H9 (cell line): Measurements from ENCODE around the gene NBEA. TPM values are rescaled to one million over a fixed set of nuclear protein-coding genes. Genes with fewer than 3 reads are reported as not detected.

Experiments used
- DNase-seq: peaks from one replicate; pipeline ENCODE4 v3.0.0-alpha.2; 2017
- H2AFZ ChIP-seq: one replicate; pipeline ENCODE4 v1.6.1; 2013; ENCODE audit warnings: mild to moderate bottlenecking, low read length, control low read depth, moderate library complexity
- H2AK5ac ChIP-seq: 2 replicates; pipeline ENCODE4 v1.6.1; 2013; ENCODE audit warnings: low read length, control low read depth, mixed read lengths; ENCODE audit not compliant: insufficient read length
- H2BK120ac ChIP-seq: one replicate; pipeline ENCODE4 v1.6.1; 2013; ENCODE audit warnings: low read depth, mild to moderate bottlenecking, low read length, control low read depth, inconsistent platforms; ENCODE audit not compliant: poor library complexity, severe bottlenecking
- H2BK12ac ChIP-seq: 2 replicates; pipeline ENCODE4 v1.6.1; 2013; ENCODE audit warnings: low read length, control low read depth, mixed read lengths, low read depth; ENCODE audit not compliant: insufficient read length
- H2BK15ac ChIP-seq: 2 replicates; pipeline ENCODE4 v1.6.1; 2013; ENCODE audit warnings: low read depth, low read length, control low read depth
- H2BK20ac ChIP-seq: one replicate; pipeline ENCODE4 v1.6.1; 2013; ENCODE audit warnings: low read depth, mild to moderate bottlenecking, low read length, control low read depth, inconsistent platforms; ENCODE audit not compliant: poor library complexity, severe bottlenecking
- H2BK5ac ChIP-seq: 2 replicates; pipeline ENCODE4 v1.6.1; 2013; ENCODE audit warnings: low read length, control low read depth, mixed read lengths; ENCODE audit not compliant: insufficient read length
- H3K14ac ChIP-seq: 2 replicates; pipeline ENCODE4 v1.6.1; 2013; ENCODE audit warnings: low read length, control low read depth; ENCODE audit not compliant: insufficient read depth
- H3K18ac ChIP-seq: 2 replicates; pipeline ENCODE4 v1.6.1; 2013; ENCODE audit warnings: low read depth, mild to moderate bottlenecking, mixed read lengths, low read length, control low read depth; ENCODE audit not compliant: insufficient read length
- H3K23ac ChIP-seq: 2 replicates; pipeline ENCODE4 v1.6.1; 2013; ENCODE audit warnings: low read length, control low read depth, mixed read lengths, low read depth; ENCODE audit not compliant: insufficient read length
- H3K23me2 ChIP-seq: 2 replicates; pipeline ENCODE4 v1.6.1; 2013; ENCODE audit warnings: low read depth, mild to moderate bottlenecking, mixed read lengths, low read length, control low read depth; ENCODE audit not compliant: insufficient read length, poor library complexity, severe bottlenecking
- H3K27ac ChIP-seq: 2 replicates; pipeline ENCODE4 v1.5.1; 2013; ENCODE audit warnings: low read length, control low read depth, mixed read lengths, low read depth; ENCODE audit not compliant: insufficient read length
- H3K27me3 ChIP-seq: 2 replicates; pipeline ENCODE4 v1.6.1; 2013; ENCODE audit warnings: low read length, control low read depth, inconsistent platforms; ENCODE audit not compliant: insufficient read depth
- H3K4ac ChIP-seq: 2 replicates; pipeline ENCODE4 v1.6.1; 2013; ENCODE audit warnings: low read depth, mild to moderate bottlenecking, control low read depth, inconsistent platforms, low read length, moderate library complexity
- H3K4me1 ChIP-seq: 2 replicates; pipeline ENCODE4 v1.6.1; 2013; ENCODE audit warnings: low read length, control low read depth, inconsistent platforms; ENCODE audit not compliant: insufficient read depth
- H3K4me2 ChIP-seq: 2 replicates; pipeline ENCODE4 v1.6.1; 2013; ENCODE audit warnings: low read length, control low read depth, mixed read lengths; ENCODE audit not compliant: insufficient read length, insufficient read depth
- H3K56ac ChIP-seq: 2 replicates; pipeline ENCODE4 v1.6.1; 2013; ENCODE audit warnings: low read depth, mild to moderate bottlenecking, mixed read lengths, low read length, control low read depth; ENCODE audit not compliant: insufficient read length
- H3K79me1 ChIP-seq: 2 replicates; pipeline ENCODE4 v1.6.1; 2013; ENCODE audit warnings: low read depth, mild to moderate bottlenecking, moderate library complexity, low read length, control low read depth, inconsistent platforms; ENCODE audit not compliant: insufficient read depth, poor library complexity, severe bottlenecking
- H3K79me2 ChIP-seq: 2 replicates; pipeline ENCODE4 v1.6.1; 2013; ENCODE audit warnings: low read length, control low read depth, inconsistent platforms; ENCODE audit not compliant: insufficient read depth
- H3K9ac ChIP-seq: 2 replicates; pipeline ENCODE4 v1.6.1; 2013; ENCODE audit warnings: low read length, control low read depth, mixed read lengths; ENCODE audit not compliant: insufficient read length; ENCODE audit errors: extremely low read depth
- H3K9me3 ChIP-seq: one replicate; pipeline ENCODE4 v1.6.1; 2013; ENCODE audit warnings: low read depth, low read length, inconsistent platforms; ENCODE audit not compliant: control insufficient read depth
- H3T11ph ChIP-seq: one replicate; pipeline ENCODE4 v1.6.1; 2013; ENCODE audit warnings: mild to moderate bottlenecking, low read length, control low read depth, inconsistent platforms
- H4K20me1 ChIP-seq: one replicate; pipeline ENCODE4 v1.6.1; 2013; ENCODE audit not compliant: control insufficient read depth, insufficient read length, insufficient read depth
- H4K5ac ChIP-seq: 2 replicates; pipeline ENCODE4 v1.6.1; 2013; ENCODE audit warnings: low read depth, mild to moderate bottlenecking, mixed read lengths, low read length, control low read depth; ENCODE audit not compliant: insufficient read length
- H4K8ac ChIP-seq: replicated peaks from 2 replicates; pipeline ENCODE4 v1.6.1; 2013; ENCODE audit warnings: low read length, control low read depth, mixed read lengths, low read depth; ENCODE audit not compliant: insufficient read length
- H4K91ac ChIP-seq: 2 replicates; pipeline ENCODE4 v1.6.1; 2013; ENCODE audit warnings: low read depth, mild to moderate bottlenecking, moderate library complexity, mixed read lengths, low read length, control low read depth; ENCODE audit not compliant: insufficient read length
- H3K27ac Mint-ChIP-seq, 3 experiments: 2 replicates in 2 of 3; 3 replicates in 1 of 3; pipeline ENCODE4 v1.8.0; 2020 to 2021; ENCODE audit warnings: mixed read lengths in 3 of 3, mild to moderate bottlenecking in 1 of 3, moderate library complexity in 1 of 3
- H3K27me3 Mint-ChIP-seq: 2 replicates; pipeline ENCODE4 v1.8.0; 2021; ENCODE audit warnings: low read depth, mild to moderate bottlenecking, moderate library complexity, mixed read lengths
- H3K36me3 Mint-ChIP-seq, 3 experiments: 2 replicates in 2 of 3; 3 replicates in 1 of 3; pipeline ENCODE4 v1.8.0; 2020 to 2021; ENCODE audit warnings: low read depth in 3 of 3, mixed read lengths in 3 of 3; ENCODE audit not compliant: insufficient read depth in 1 of 3
- H3K4me1 Mint-ChIP-seq, 2 experiments: 2 replicates each; pipeline ENCODE4 v1.8.0; 2020; ENCODE audit warnings: mixed read lengths in 2 of 2
- H3K4me3 Mint-ChIP-seq, 2 experiments: 2 replicates in 1 of 2; 3 replicates in 1 of 2; pipeline ENCODE4 v1.8.0; 2020 to 2021; ENCODE audit warnings: mild to moderate bottlenecking in 2 of 2, mixed read lengths in 2 of 2, moderate library complexity in 1 of 2
- H3K9me3 Mint-ChIP-seq, 2 experiments: 2 replicates in 1 of 2; 3 replicates in 1 of 2; pipeline ENCODE4 v1.8.0; 2020; ENCODE audit warnings: mild to moderate bottlenecking in 2 of 2, mixed read lengths in 2 of 2, moderate library complexity in 1 of 2
- WGBS: extraction: QIAGEN DNeasy Blood & Tissue Kit; methylation state at CpG from one replicate; pipeline ENCODE4 v1.1.7; 2013; ENCODE audit warnings: missing lambda C conversion rate, low lambda C conversion rate, mixed read lengths; ENCODE audit not compliant: insufficient read length; ENCODE audit errors: extremely low coverage; 5-methylcytosine and 5-hydroxymethylcytosine counted together
- total RNA-seq: library from RNA; stranded (reverse); gene quantifications from 2 replicates; pipeline ENCODE4 v1.2.1, GENCODE V29; 2021
- TF ChIP-seq, protein P1 (sequence below): fragments of 200-600 bp; sonication (generic); conservative IDR thresholded peaks from 3 replicates; pipeline ENCODE4 v1.8.0; 2021; ENCODE audit warnings: antibody characterized with exemption, mild to moderate bottlenecking

The NBEA gene
- total RNA-seq, 1 experiment from 2014 or later: 17.3 TPM

DNA sequence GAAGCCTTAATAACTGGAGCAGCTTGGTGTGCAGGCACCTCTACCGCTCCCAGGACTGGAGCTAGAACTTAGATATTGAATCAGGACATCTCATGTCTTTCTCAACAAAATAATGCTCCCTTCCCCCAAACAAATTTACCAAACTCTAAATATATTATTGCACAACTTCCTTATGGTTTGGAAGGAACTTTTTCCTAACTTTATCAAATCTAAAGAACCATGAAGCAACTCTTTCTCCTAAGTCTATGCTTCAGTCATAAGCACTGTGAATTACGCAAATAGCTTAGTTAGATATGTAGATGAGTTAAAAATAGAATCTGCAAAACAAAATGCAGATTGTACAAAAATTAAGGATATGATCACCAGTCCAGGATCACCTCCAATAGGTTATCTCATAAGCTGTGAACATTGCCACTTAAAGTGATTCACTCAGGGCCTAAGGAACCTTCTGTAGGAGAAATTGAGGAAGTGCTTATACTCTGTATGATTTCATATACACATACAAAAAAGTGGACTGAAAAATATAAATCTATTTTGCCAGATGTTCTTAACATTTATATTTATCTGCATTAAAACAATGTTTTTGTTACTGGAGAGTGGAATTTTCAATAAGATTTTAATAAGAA lies 554.8 kb downstream of the NBEA start:
- H3K27me3 ChIP-seq: no peaks in the 10 kb centered on the region

More for the DNA sequence above, 554.8 kb downstream of the NBEA start:
- no peak overlapping the region for H2BK15ac ChIP-seq
- H3K23me2 ChIP-seq: no peaks in the 10 kb centered on the region
- no peak overlapping the region for H3K27ac Mint-ChIP-seq
- H3K4me1 ChIP-seq: no peaks in the 10 kb centered on the region
- no peak overlapping the region for H3K23ac ChIP-seq
- H3K27ac ChIP-seq: no peak overlapping the region
- H3T11ph ChIP-seq: no peak overlapping the region
- H3K18ac ChIP-seq: no peak overlapping the region
- H3K27me3 Mint-ChIP-seq: no peaks in the 10 kb centered on the region
- TF ChIP-seq, protein P1, sequence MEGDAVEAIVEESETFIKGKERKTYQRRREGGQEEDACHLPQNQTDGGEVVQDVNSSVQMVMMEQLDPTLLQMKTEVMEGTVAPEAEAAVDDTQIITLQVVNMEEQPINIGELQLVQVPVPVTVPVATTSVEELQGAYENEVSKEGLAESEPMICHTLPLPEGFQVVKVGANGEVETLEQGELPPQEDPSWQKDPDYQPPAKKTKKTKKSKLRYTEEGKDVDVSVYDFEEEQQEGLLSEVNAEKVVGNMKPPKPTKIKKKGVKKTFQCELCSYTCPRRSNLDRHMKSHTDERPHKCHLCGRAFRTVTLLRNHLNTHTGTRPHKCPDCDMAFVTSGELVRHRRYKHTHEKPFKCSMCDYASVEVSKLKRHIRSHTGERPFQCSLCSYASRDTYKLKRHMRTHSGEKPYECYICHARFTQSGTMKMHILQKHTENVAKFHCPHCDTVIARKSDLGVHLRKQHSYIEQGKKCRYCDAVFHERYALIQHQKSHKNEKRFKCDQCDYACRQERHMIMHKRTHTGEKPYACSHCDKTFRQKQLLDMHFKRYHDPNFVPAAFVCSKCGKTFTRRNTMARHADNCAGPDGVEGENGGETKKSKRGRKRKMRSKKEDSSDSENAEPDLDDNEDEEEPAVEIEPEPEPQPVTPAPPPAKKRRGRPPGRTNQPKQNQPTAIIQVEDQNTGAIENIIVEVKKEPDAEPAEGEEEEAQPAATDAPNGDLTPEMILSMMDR: no peak
- H2BK12ac ChIP-seq: no peak overlapping the region
- no peaks in the 10 kb centered on the region; a peak in 1 of 5 replicates for H3K9me3 Mint-ChIP-seq
- H3K79me1 ChIP-seq: no peaks in the 10 kb centered on the region
- H2BK5ac ChIP-seq: no peak overlapping the region
- no peak for DNase-seq
- no peak overlapping the region for H3K4me2 ChIP-seq
- H3K4me3 Mint-ChIP-seq: no peak overlapping the region
- no peaks in the 10 kb centered on the region for H3K9me3 ChIP-seq
- H2AK5ac ChIP-seq: no peak overlapping the region
- no peak overlapping the region for H3K9ac ChIP-seq
- no peak overlapping the region for H2BK120ac ChIP-seq
- H3K4me1 Mint-ChIP-seq: peaks cover 0 to 5% of the 10 kb centered on the region in 2 experiments; a peak in 3 of 4 replicates
- no peak overlapping the region for H3K4ac ChIP-seq
- no peak overlapping the region for H3K56ac ChIP-seq
- no CpG with 5 or more reads among the region's 2 CpGs for WGBS
- no peak overlapping the region for H3K14ac ChIP-seq
- no peaks in the 10 kb centered on the region for H3K36me3 Mint-ChIP-seq
- no peak overlapping the region for H4K8ac ChIP-seq
- no peak overlapping the region for H2BK20ac ChIP-seq
- H3K79me2 ChIP-seq: no peaks in the 10 kb centered on the region
- H2AFZ ChIP-seq: no peak overlapping the region
- H4K91ac ChIP-seq: no peak overlapping the region
- H4K20me1 ChIP-seq: no peaks in the 10 kb centered on the region
- no peak overlapping the region for H4K5ac ChIP-seq
